H1 (cell line): Measurements from ENCODE around the gene ELFN1. TPM values are rescaled to one million over a fixed set of nuclear protein-coding genes. Genes with fewer than 3 reads are reported as not detected.

Experiments
- CTCF ChIA-PET: fragments of 300-600 bp; sonication (Branson Sonifier 250); formaldehyde crosslinking; loops from one replicate; lab custom pipeline; 2021; ENCODE audit not compliant: partially characterized antibody; lab: Charles Lee
- POLR2A ChIA-PET: fragments of 300-600 bp; sonication (Branson Sonifier 250); formaldehyde crosslinking; loops from one replicate; lab custom pipeline; 2021; ENCODE audit warnings: inconsistent platforms; ENCODE audit not compliant: partially characterized antibody; lab: Charles Lee
- DNase-seq, 2 experiments: peaks; one replicate each; pipeline versions ENCODE4 v3.0.0 to v3.0.0-alpha.2; 2010 to 2022; ENCODE audit warnings: low spot score in 2 of 2, low read depth in 1 of 2, mixed read lengths in 1 of 2
- FAIRE-seq: peaks from 2 replicates; lab custom pipeline; 2011; peaks lifted over from hg19 to GRCh38; lab: Jason Lieb, UNC
- H2AFZ ChIP-seq: 2 replicates; pipeline ENCODE4 v1.8.1; 2012; ENCODE audit warnings: low read length, inconsistent platforms
- H2AK5ac ChIP-seq: 2 replicates; pipeline ENCODE4 v1.6.1; 2013; ENCODE audit warnings: low read depth, low read length
- H2BK120ac ChIP-seq: replicated peaks from 2 replicates; pipeline ENCODE3; 2013; ENCODE audit warnings: low read depth, low read length, inconsistent platforms
- H2BK12ac ChIP-seq: 2 replicates; pipeline ENCODE4 v1.6.1; 2013; ENCODE audit warnings: low read depth, low read length
- H2BK15ac ChIP-seq: 2 replicates; pipeline ENCODE4 v1.6.1; 2013; ENCODE audit warnings: low read length
- H2BK20ac ChIP-seq: 2 replicates; pipeline ENCODE4 v1.6.1; 2013; ENCODE audit warnings: low read length
- H2BK5ac ChIP-seq: 2 replicates; pipeline ENCODE4 v1.6.1; 2013; ENCODE audit warnings: low read depth, low read length
- H3K14ac ChIP-seq: 2 replicates; pipeline ENCODE4 v1.6.1; 2013; ENCODE audit warnings: inconsistent platforms; ENCODE audit not compliant: insufficient read length
- H3K18ac ChIP-seq: 2 replicates; pipeline ENCODE4 v1.6.1; 2013; ENCODE audit warnings: low read length; ENCODE audit errors: extremely low read depth
- H3K23ac ChIP-seq: 2 replicates; pipeline ENCODE4 v1.6.1; 2013; ENCODE audit warnings: inconsistent platforms; ENCODE audit not compliant: insufficient read length
- H3K23me2 ChIP-seq: 2 replicates; pipeline ENCODE4 v1.6.1; 2013; ENCODE audit warnings: low read depth, low read length
- H3K27ac ChIP-seq: 2 replicates; pipeline ENCODE4 v1.6.1; 2011; ENCODE audit warnings: low read depth, low read length, inconsistent platforms
- H3K27me3 ChIP-seq, 4 experiments: replicated peaks in 1 of 4; 1 replicate in 1 of 4; 2 replicates in 3 of 4; pipeline versions ENCODE4 v1.6.1 to v1.8.1; 2011 to 2013; ENCODE audit warnings: low read length in 3 of 4, mild to moderate bottlenecking in 3 of 4, inconsistent platforms in 2 of 4, mixed read lengths in 2 of 4, moderate library complexity in 1 of 4; ENCODE audit not compliant: control insufficient read depth in 3 of 4, insufficient read depth in 3 of 4; ENCODE audit errors: extremely low read depth in 1 of 4
- H3K36me3 ChIP-seq, 4 experiments: 2 replicates each; pipeline versions ENCODE4 v1.6.1 to v1.8.1; 2011 to 2013; ENCODE audit warnings: mild to moderate bottlenecking in 4 of 4, low read length in 3 of 4, moderate library complexity in 2 of 4, control low read depth in 1 of 4, inconsistent platforms in 1 of 4; ENCODE audit not compliant: insufficient read depth in 4 of 4, control insufficient read depth in 2 of 4
- H3K4ac ChIP-seq: replicated peaks from 2 replicates; pipeline ENCODE3; 2013; ENCODE audit warnings: low read length, low read depth, mixed read lengths, inconsistent platforms; ENCODE audit not compliant: insufficient read length
- H3K4me1 ChIP-seq, 4 experiments: replicated peaks in 1 of 4; 1 replicate in 1 of 4; 2 replicates in 3 of 4; pipeline versions ENCODE4 v1.6.1 to v1.8.1; 2011 to 2013; ENCODE audit warnings: low read length in 3 of 4, inconsistent platforms in 2 of 4, mixed read lengths in 1 of 4; ENCODE audit not compliant: insufficient read depth in 4 of 4, control insufficient read depth in 3 of 4
- H3K4me2 ChIP-seq, 2 experiments: 2 replicates each; pipeline versions ENCODE4 v1.6.1 to v1.8.1; 2011 to 2013; ENCODE audit warnings: low read depth in 2 of 2, low read length in 2 of 2, control low read depth in 1 of 2, inconsistent platforms in 1 of 2, mild to moderate bottlenecking in 1 of 2; ENCODE audit not compliant: insufficient read depth in 1 of 2
- H3K4me3 ChIP-seq, 4 experiments: fragments of 200-600, 300-600 bp in 1 of 4; sonication (generic), shearing (Covaris generic), sonication (Bioruptor Twin) in 1 of 4; 2 replicates each; pipeline versions ENCODE4 v1.5.1 to v1.8.1; 2011 to 2016; ENCODE audit warnings: low read length in 4 of 4, low read depth in 3 of 4, control low read depth in 2 of 4, inconsistent platforms in 2 of 4, mild to moderate bottlenecking in 2 of 4, mixed read lengths in 1 of 4, moderate library complexity in 1 of 4; ENCODE audit not compliant: insufficient read depth in 2 of 4; ENCODE audit errors: extremely low read depth in 1 of 4
- H3K56ac ChIP-seq: replicated peaks from 2 replicates; pipeline ENCODE3; 2013; ENCODE audit warnings: low read depth, mild to moderate bottlenecking, mixed read lengths, low read length, inconsistent platforms; ENCODE audit not compliant: insufficient read length
- H3K79me1 ChIP-seq: 2 replicates; pipeline ENCODE4 v1.6.1; 2013; ENCODE audit warnings: low read depth, low read length, control low read depth
- H3K79me2 ChIP-seq, 2 experiments: 2 replicates each; pipeline versions ENCODE4 v1.6.1 to v1.8.1; 2012 to 2013; ENCODE audit warnings: low read length in 2 of 2, mild to moderate bottlenecking in 2 of 2, inconsistent platforms in 1 of 2; ENCODE audit not compliant: insufficient read depth in 2 of 2, control insufficient read depth in 1 of 2
- H3K9ac ChIP-seq, 4 experiments: replicated peaks in 1 of 4; 1 replicate in 1 of 4; 2 replicates in 3 of 4; pipeline versions ENCODE4 v1.6.1 to v1.8.1; 2011 to 2013; ENCODE audit warnings: low read depth in 3 of 4, low read length in 3 of 4, control low read depth in 2 of 4, mild to moderate bottlenecking in 2 of 4, moderate library complexity in 2 of 4, inconsistent platforms in 1 of 4; ENCODE audit errors: extremely low read depth in 1 of 4
- H3K9me3 ChIP-seq, 2 experiments: 2 replicates each; pipeline versions ENCODE4 v1.6.1 to v1.8.1; 2012 to 2013; ENCODE audit warnings: mild to moderate bottlenecking in 2 of 2, moderate library complexity in 2 of 2, control low read depth in 1 of 2, inconsistent platforms in 1 of 2, low read depth in 1 of 2, low read length in 1 of 2, mixed read lengths in 1 of 2; ENCODE audit not compliant: insufficient read depth in 2 of 2
- H4K20me1 ChIP-seq, 2 experiments: replicated peaks in 1 of 2; 2 replicates each; pipeline versions ENCODE3 to v1.8.1; 2011 to 2013; ENCODE audit warnings: inconsistent platforms in 2 of 2, low read length in 2 of 2, mild to moderate bottlenecking in 1 of 2; ENCODE audit not compliant: insufficient read depth in 2 of 2, control insufficient read depth in 1 of 2
- H4K5ac ChIP-seq: 2 replicates; pipeline ENCODE4 v1.6.1; 2013; ENCODE audit warnings: low read length, low read depth, mixed read lengths, inconsistent platforms; ENCODE audit not compliant: insufficient read length
- H4K8ac ChIP-seq: 2 replicates; pipeline ENCODE4 v1.8.0; 2013; ENCODE audit warnings: mild to moderate bottlenecking, moderate library complexity, low read length, inconsistent platforms; ENCODE audit not compliant: insufficient read depth; ENCODE audit errors: extremely low read depth
- H4K91ac ChIP-seq: replicated peaks from 2 replicates; pipeline ENCODE3; 2013; ENCODE audit warnings: low read length, mixed read lengths, inconsistent platforms; ENCODE audit not compliant: insufficient read length
- ATF2 ChIP-seq: IDR thresholded peaks from 2 replicates; pipeline ENCODE4 v1.6.1; 2012; ENCODE audit warnings: low read length, inconsistent platforms
- CBX5 ChIP-seq: fragments of 300-800, 300-1000 bp; sonication (generic); IDR thresholded peaks from 2 replicates; pipeline ENCODE4 v1.7.1; 2016; ENCODE audit warnings: antibody characterized with exemption, low read length, low read depth
- CEBPB ChIP-seq: IDR thresholded peaks from 2 replicates; pipeline ENCODE4 v1.6.1; 2012; ENCODE audit warnings: low read depth, low read length
- CREB1 ChIP-seq: IDR thresholded peaks from 2 replicates; pipeline ENCODE4 v1.6.1; 2012; ENCODE audit warnings: inconsistent platforms
- POU5F1 ChIP-seq: IDR thresholded peaks from 2 replicates; pipeline ENCODE4 v1.6.1; 2011; ENCODE audit warnings: low read depth, mild to moderate bottlenecking, low read length, moderate library complexity
- RXRA ChIP-seq: IDR thresholded peaks from 2 replicates; pipeline ENCODE4 v1.6.1; 2011; ENCODE audit warnings: low read depth, mild to moderate bottlenecking, low read length, moderate library complexity; ENCODE audit not compliant: insufficient read depth
- SIRT6 ChIP-seq: IDR thresholded peaks from one replicate; pipeline ENCODE4 v1.7.1; 2012; ENCODE audit warnings: low read length, inconsistent platforms
- ZNF274 ChIP-seq: IDR thresholded peaks from 2 replicates; pipeline ENCODE4 v1.7.0; 2012; ENCODE audit warnings: low read length, borderline replicate concordance; ENCODE audit errors: extremely low read depth
- WGBS, 2 experiments: shearing (Covaris generic) in 1 of 2; methylation state at CpG; one replicate each; pipeline versions ENCODE4 v1.1.6 to v1.1.7; 2013 to 2015; ENCODE audit warnings: low lambda C conversion rate in 2 of 2, mixed read lengths in 2 of 2, inconsistent platforms in 1 of 2, low coverage in 1 of 2, missing lambda C conversion rate in 1 of 2; ENCODE audit not compliant: insufficient replicate concordance in 2 of 2, insufficient coverage in 1 of 2, insufficient read length in 1 of 2; ENCODE audit errors: extremely low coverage in 1 of 2, missing lambda C conversion rate in 1 of 2; 5-methylcytosine and 5-hydroxymethylcytosine counted together
- polyA plus RNA-seq, 7 experiments: library from polyadenylated mRNA; depleted of rRNA in 3 of 7; stranded (reverse) in 5 of 7; unstranded in 2 of 7; fragments of >200 nt in 5 of 7; fragments of 200-250 nt in 2 of 7; gene quantifications; 1 replicate in 5 of 7; 2 replicates in 1 of 7; 4 replicates in 1 of 7; pipeline versions ENCODE4 v1.2.1 to v1.2.3, GENCODE V29; 2011 to 2013; ENCODE audit warnings: missing spikeins in 2 of 7, mixed read lengths in 2 of 7
- total RNA-seq: library from RNA; stranded (reverse); fragmentation: NEBNext Ultra II Directional; extraction: Animal tissue kit (Norgen Biotek cat#: 25700); gene quantifications from 2 replicates; pipeline ENCODE4 v1.2.1, GENCODE V29; 2021

The ELFN1 gene
- total and polyA plus RNA-seq, 2 of the 8 experiments (the other 6 are each of a cell fraction or from before 2014, with no cell fraction given): 2.0 to 4.5 TPM

- Histone ChIP-seq H2BK5ac (no peak overlapping the region), H2AK5ac (no peak overlapping the region), H3K79me1 (no peaks in the 10 kb centered on the region), H3K18ac (no peak overlapping the region), H4K8ac (no peak overlapping the region), H2BK12ac (no peak overlapping the region), H3K36me3 (no peaks in the 10 kb centered on the region), H3K4me2 (no peak overlapping the region), H4K91ac (no peak overlapping the region), H3K27me3 (peaks cover 0 to 10% (median 4%) of the 10 kb centered on the region in 4 experiments; a peak in 4 of 7 replicates), H2BK15ac (no peak overlapping the region), H2BK20ac (no peak overlapping the region), H3K9me3 (no peaks in the 10 kb centered on the region), H3K14ac (no peak overlapping the region), H2AFZ (no peak overlapping the region), H3K23ac (no peak overlapping the region), H3K4me1 (peaks cover 6 to 18% (median 9%) of the 10 kb centered on the region in 4 experiments; a peak in 6 of 7 replicates), H3K27ac (no peak overlapping the region), H4K20me1 (peaks cover 0 to 3% of the 10 kb centered on the region in 2 experiments), H3K79me2 (no peaks in the 10 kb centered on the region), H3K4me3 (no peak overlapping the region), H3K9ac (no peak overlapping the region), H3K4ac (no peak overlapping the region), H3K23me2 (peaks cover 3% of the 10 kb centered on the region; the same call in 1 of the 2 replicates), H3K56ac (no peak overlapping the region), H4K5ac (no peak overlapping the region), H2BK120ac (no peak overlapping the region)
- 89% methylated on average over 10 of the region's 10 CpGs; no CpG with 5 or more reads in 1 of the 2 experiments for WGBS, 2 experiments
- DNase-seq: no peak
- POLR2A ChIA-PET: no interaction called here
- TF ChIP-seq SIRT6 (no peak), RXRA (no peak), ZNF274 (no peak), ATF2 (no peak), CEBPB (no peak), CREB1 (no peak), POU5F1 (no peak), CBX5 (no peak)
- FAIRE-seq: no peak
- CTCF ChIA-PET: interaction anchor here (0.6 to 0.7 kb wide), 2 partner anchors 13 to 450 kb away, joined by 3 read pairs; no protein-coding TSS in a partner anchor
These were observed 83.4 kb downstream of the ELFN1 start for GRCh38 chr7:1753564-1753867.
